ENCODE results near the gene SAMHD1.

Gene SAMHD1

GRCh38 chr20:36956674-36957073 lies 5.2 kb upstream of the SAMHD1 start:
- Histone ChIP-seq H2BK15ac (ENCODE audit: low read length) (no peak overlapping the region), H2BK120ac (ENCODE audit: low read depth, low read length) (no peak overlapping the region), H2AFZ (ENCODE audit: low read length) (no peak overlapping the region), H3K23ac (ENCODE audit: low read depth, low read length, poor library complexity) (no peak overlapping the region), H3K36me3 (replicated peaks in 1 of 2; ENCODE audit: control insufficient read depth in 2 of 2, insufficient read depth in 2 of 2, low read length in 2 of 2) (no peaks in the 10 kb centered on the region), H3K4ac (ENCODE audit: low read length) (no peak overlapping the region), H3K4me2 (ENCODE audit: insufficient read depth, low read length, poor library complexity, severe bottlenecking) (no peak overlapping the region), H2BK12ac (ENCODE audit: low read length) (no peak overlapping the region), H4K91ac (ENCODE audit: low read depth, low read length, poor library complexity) (no peak overlapping the region), H4K8ac (ENCODE audit: low read depth, low read length) (no peak overlapping the region), H3K27ac (replicated peaks; ENCODE audit: low read length) (no peak overlapping the region), H2AK5ac (ENCODE audit: low read depth, low read length) (no peak overlapping the region), H3K14ac (ENCODE audit: low read length) (no peak overlapping the region), H3K4me3 (ENCODE audit: low read length in 2 of 2) (no peak overlapping the region), H3K9me3 (replicated peaks in 1 of 2; ENCODE audit: control insufficient read depth in 2 of 2, insufficient read depth in 1 of 2, low read depth in 1 of 2, low read length in 2 of 2) (no peaks in the 10 kb centered on the region), H3K27me3 (ENCODE audit: control insufficient read depth in 3 of 3, insufficient read depth in 3 of 3, low read depth in 1 of 3, low read length in 3 of 3) (no peaks in the 10 kb centered on the region), H3K18ac (ENCODE audit: low read length) (no peak overlapping the region), H3K4me1 (ENCODE audit: control insufficient read depth in 2 of 2, insufficient read depth in 1 of 2, low read depth in 1 of 2, low read length in 2 of 2) (peaks cover 0 to 1% of the 10 kb centered on the region in 2 donors), H2BK5ac (ENCODE audit: low read length) (no peak overlapping the region), H3K79me1 (ENCODE audit: low read depth, low read length) (no peaks in the 10 kb centered on the region), H3K9ac (ENCODE audit: low read depth, low read length, poor library complexity) (no peak overlapping the region)
- DNase-seq (ENCODE audit: low spot score): no peak
- no CpG with 5 or more reads among the region's 2 CpGs for WGBS, 2 donors (ENCODE audit: extremely low coverage in 2 of 2, insufficient read length in 2 of 2, insufficient replicate concordance in 1 of 2)

- no peak overlapping the region for H2AK5ac ChIP-seq (ENCODE audit: low read depth, low read length)
- no peak overlapping the region for H2BK15ac ChIP-seq (ENCODE audit: low read length)
- H2BK120ac ChIP-seq (ENCODE audit: low read depth, low read length): no peak overlapping the region
- no peak overlapping the region for H3K9ac ChIP-seq (ENCODE audit: low read depth, low read length, poor library complexity)
- peaks cover 0 to 1% of the 10 kb centered on the region in 2 donors for H3K4me1 ChIP-seq (ENCODE audit: control insufficient read depth in 2 of 2, insufficient read depth in 1 of 2, low read depth in 1 of 2, low read length in 2 of 2)
- H3K14ac ChIP-seq (ENCODE audit: low read length): no peak overlapping the region
- no peak for DNase-seq (ENCODE audit: low spot score)
- no peak overlapping the region for H4K8ac ChIP-seq (ENCODE audit: low read depth, low read length)
- H2AFZ ChIP-seq (ENCODE audit: low read length): no peak overlapping the region
- H3K27me3 ChIP-seq (ENCODE audit: control insufficient read depth in 3 of 3, insufficient read depth in 3 of 3, low read depth in 1 of 3, low read length in 3 of 3): peaks cover 0 to 3% (median under 1%) of the 10 kb centered on the region in 3 experiments
- H3K9me3 ChIP-seq (replicated peaks in 1 of 2; ENCODE audit: control insufficient read depth in 2 of 2, insufficient read depth in 1 of 2, low read depth in 1 of 2, low read length in 2 of 2): no peaks in the 10 kb centered on the region
- no peak overlapping the region for H3K4me3 ChIP-seq (ENCODE audit: low read length in 2 of 2)
- H3K27ac ChIP-seq (replicated peaks; ENCODE audit: low read length): no peak overlapping the region
- H3K4ac ChIP-seq (ENCODE audit: low read length): no peak overlapping the region
- WGBS, 2 donors (ENCODE audit: extremely low coverage in 2 of 2, insufficient read length in 2 of 2, insufficient replicate concordance in 1 of 2): no CpG with 5 or more reads among the region's 3 CpGs
- no peak overlapping the region for H2BK12ac ChIP-seq (ENCODE audit: low read length)
- no peak overlapping the region for H4K91ac ChIP-seq (ENCODE audit: low read depth, low read length, poor library complexity)
- H3K79me1 ChIP-seq (ENCODE audit: low read depth, low read length): no peaks in the 10 kb centered on the region
- no peak overlapping the region for H2BK5ac ChIP-seq (ENCODE audit: low read length)
- no peak overlapping the region for H3K18ac ChIP-seq (ENCODE audit: low read length)
- no peak overlapping the region for H3K4me2 ChIP-seq (ENCODE audit: insufficient read depth, low read length, poor library complexity, severe bottlenecking)
- H3K23ac ChIP-seq (ENCODE audit: low read depth, low read length, poor library complexity): no peak overlapping the region
- H3K36me3 ChIP-seq (replicated peaks in 1 of 2; ENCODE audit: control insufficient read depth in 2 of 2, insufficient read depth in 2 of 2, low read length in 2 of 2): no peaks in the 10 kb centered on the region
Observed at GRCh38 chr20:36956016-36956415, 4.5 kb upstream of the SAMHD1 start.

GRCh38 chr20:36951979-36952738 lies 651 bp upstream of the SAMHD1 start:
- Histone ChIP-seq H2AK5ac (ENCODE audit: low read depth, low read length) (no peak overlapping the region), H2AFZ (ENCODE audit: low read length) (peak overlapping the region; percentile 100), H4K8ac (ENCODE audit: low read depth, low read length) (no peak overlapping the region), H3K4ac (ENCODE audit: low read length) (no peak overlapping the region), H3K18ac (ENCODE audit: low read length) (peak overlapping the region; percentile 15), H2BK12ac (ENCODE audit: low read length) (no peak overlapping the region), H3K4me2 (ENCODE audit: insufficient read depth, low read length, poor library complexity, severe bottlenecking) (peak overlapping the region; percentile 99), H2BK15ac (ENCODE audit: low read length) (no peak overlapping the region), H3K4me3 (ENCODE audit: low read length in 2 of 2) (peak overlapping the region; percentile 73 to 88), H3K4me1 (ENCODE audit: control insufficient read depth in 2 of 2, insufficient read depth in 1 of 2, low read depth in 1 of 2, low read length in 2 of 2) (peaks cover 1 to 4% of the 10 kb centered on the region in 2 donors), H4K91ac (ENCODE audit: low read depth, low read length, poor library complexity) (no peak overlapping the region), H2BK5ac (ENCODE audit: low read length) (no peak overlapping the region), H3K23ac (ENCODE audit: low read depth, low read length, poor library complexity) (no peak overlapping the region), H3K79me1 (ENCODE audit: low read depth, low read length) (no peaks in the 10 kb centered on the region), H3K27me3 (ENCODE audit: control insufficient read depth in 3 of 3, insufficient read depth in 3 of 3, low read depth in 1 of 3, low read length in 3 of 3) (peaks cover 0 to 18% (median 9%) of the 10 kb centered on the region in 3 experiments), H3K36me3 (replicated peaks in 1 of 2; ENCODE audit: control insufficient read depth in 2 of 2, insufficient read depth in 2 of 2, low read length in 2 of 2) (no peaks in the 10 kb centered on the region), H2BK120ac (ENCODE audit: low read depth, low read length) (no peak overlapping the region), H3K27ac (replicated peaks; ENCODE audit: low read length) (no peak overlapping the region), H3K9ac (ENCODE audit: low read depth, low read length, poor library complexity) (no peak overlapping the region), H3K9me3 (replicated peaks in 1 of 2; ENCODE audit: control insufficient read depth in 2 of 2, insufficient read depth in 1 of 2, low read depth in 1 of 2, low read length in 2 of 2) (no peaks in the 10 kb centered on the region), H3K14ac (ENCODE audit: low read length) (no peak overlapping the region)
- no peak for DNase-seq (ENCODE audit: low spot score)
- no CpG with 5 or more reads among the region's 11 CpGs for whole genome bisulfite sequencing, 2 donors (ENCODE audit: extremely low coverage in 2 of 2, insufficient read length in 2 of 2, insufficient replicate concordance in 1 of 2)

- Histone ChIP-seq H3K4me2 (ENCODE audit: insufficient read depth, low read length, poor library complexity, severe bottlenecking) (peak overlapping the region; percentile 99), H3K27ac (replicated peaks; ENCODE audit: low read length) (no peak overlapping the region), H3K14ac (ENCODE audit: low read length) (no peak overlapping the region), H3K36me3 (replicated peaks in 1 of 2; ENCODE audit: control insufficient read depth in 2 of 2, insufficient read depth in 2 of 2, low read length in 2 of 2) (no peaks in the 10 kb centered on the region), H2BK5ac (ENCODE audit: low read length) (peak overlapping the region; percentile 57), H4K8ac (ENCODE audit: low read depth, low read length) (no peak overlapping the region), H2BK120ac (ENCODE audit: low read depth, low read length) (no peak overlapping the region), H3K27me3 (ENCODE audit: control insufficient read depth in 3 of 3, insufficient read depth in 3 of 3, low read depth in 1 of 3, low read length in 3 of 3) (peaks cover 0 to 18% (median 9%) of the 10 kb centered on the region in 3 experiments), H2AK5ac (ENCODE audit: low read depth, low read length) (no peak overlapping the region), H3K9me3 (replicated peaks in 1 of 2; ENCODE audit: control insufficient read depth in 2 of 2, insufficient read depth in 1 of 2, low read depth in 1 of 2, low read length in 2 of 2) (no peaks in the 10 kb centered on the region), H3K18ac (ENCODE audit: low read length) (peak overlapping the region; percentile 50), H2AFZ (ENCODE audit: low read length) (peak overlapping the region; percentile 100), H3K4ac (ENCODE audit: low read length) (no peak overlapping the region), H3K23ac (ENCODE audit: low read depth, low read length, poor library complexity) (no peak overlapping the region), H3K4me1 (ENCODE audit: control insufficient read depth in 2 of 2, insufficient read depth in 1 of 2, low read depth in 1 of 2, low read length in 2 of 2) (peaks cover 1 to 4% of the 10 kb centered on the region in 2 donors), H3K9ac (ENCODE audit: low read depth, low read length, poor library complexity) (peak overlapping the region; percentile 85), H4K91ac (ENCODE audit: low read depth, low read length, poor library complexity) (no peak overlapping the region), H2BK15ac (ENCODE audit: low read length) (no peak overlapping the region), H3K79me1 (ENCODE audit: low read depth, low read length) (no peaks in the 10 kb centered on the region), H3K4me3 (ENCODE audit: low read length in 2 of 2) (peak overlapping the region; percentile 88 to 91), H2BK12ac (ENCODE audit: low read length) (no peak overlapping the region)
- WGBS, 2 donors (ENCODE audit: extremely low coverage in 2 of 2, insufficient read length in 2 of 2, insufficient replicate concordance in 1 of 2): no CpG with 5 or more reads among the region's 24 CpGs
- DNase-seq (ENCODE audit: low spot score): peak; percentile 15
Observed at GRCh38 chr20:36950414-36951197, 902 bp downstream of the SAMHD1 start.

Data from neuronal stem cell (in vitro differentiated cells).